Choroid plexus epithelial cell (primary cell): ENCODE measurements around the gene HLCS.
A peak's percentile ranks its signal among the peaks of the same experiment; 100 is the strongest.
"Not testable (repeated sequence)": the region's sequence is repeated elsewhere in the genome, so short reads cannot be mapped to it uniquely, and the experiment has no call there.

ENCODE experiments used
- DNase-seq: peaks from one replicate; pipeline ENCODE4 v3.0.0-alpha.2; 2010; ENCODE audit warnings: low read depth
- H3K4me3 ChIP-seq: 2 replicates; pipeline ENCODE4 v1.5.1; 2011; ENCODE audit warnings: low read depth, mild to moderate bottlenecking, control low read depth, low read length, moderate library complexity
- CTCF ChIP-seq: conservative IDR thresholded peaks from 2 replicates; pipeline ENCODE4 v1.5.1; 2011; ENCODE audit warnings: low read depth, mild to moderate bottlenecking, control low read depth, inconsistent platforms, low read length, moderate library complexity

HLCS gene

GRCh38 chr21:36966066-36966820 is at the start of gene HLCS:
Gene HLCS, minus strand, starts transcription at chr21:36966669. Its CDS starts 31 bp downstream, at chr21:36966638.
- peak within 1 kb of the TSS; percentile 68 for H3K4me3 ChIP-seq
- DNase-seq, result peak; percentile 39

DNA sequence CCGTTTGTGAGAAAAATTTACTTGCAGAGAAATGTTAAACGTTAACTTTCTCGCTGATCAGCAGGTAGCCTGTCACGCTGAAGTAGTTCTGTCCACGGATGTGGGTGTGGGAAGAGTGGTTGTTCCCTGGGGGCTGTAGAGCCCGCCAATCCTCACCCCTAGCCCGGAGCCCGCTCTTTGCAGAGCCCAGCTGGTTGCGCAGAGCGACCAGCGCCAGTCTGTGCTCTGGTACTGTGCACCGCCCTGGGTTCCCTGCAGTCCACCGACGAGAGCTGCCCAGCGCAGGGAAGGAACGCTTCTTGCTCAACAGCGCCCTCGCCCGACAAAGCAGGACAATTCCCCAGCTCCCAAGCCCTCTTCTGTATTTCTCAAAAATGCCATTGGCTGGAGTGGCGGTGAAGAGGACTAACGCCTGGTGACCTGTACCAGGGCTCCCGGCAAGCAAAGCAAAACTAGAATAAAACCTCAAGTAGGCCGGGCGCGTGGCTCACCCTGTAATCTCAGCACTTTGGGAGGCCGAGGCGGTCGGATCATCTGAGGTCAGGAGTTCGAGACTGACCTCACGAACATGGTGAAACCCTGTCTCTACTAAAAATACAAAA is 43.4 kb upstream of the HLCS start:
- H3K4me3 ChIP-seq, result peak overlapping the region; percentile 51
- peak; percentile 91 for DNase-seq

More at GRCh38 chr21:36966066-36966820, at the start of gene HLCS:
- TF ChIP-seq CTCF, result peak; percentile 24

DNA sequence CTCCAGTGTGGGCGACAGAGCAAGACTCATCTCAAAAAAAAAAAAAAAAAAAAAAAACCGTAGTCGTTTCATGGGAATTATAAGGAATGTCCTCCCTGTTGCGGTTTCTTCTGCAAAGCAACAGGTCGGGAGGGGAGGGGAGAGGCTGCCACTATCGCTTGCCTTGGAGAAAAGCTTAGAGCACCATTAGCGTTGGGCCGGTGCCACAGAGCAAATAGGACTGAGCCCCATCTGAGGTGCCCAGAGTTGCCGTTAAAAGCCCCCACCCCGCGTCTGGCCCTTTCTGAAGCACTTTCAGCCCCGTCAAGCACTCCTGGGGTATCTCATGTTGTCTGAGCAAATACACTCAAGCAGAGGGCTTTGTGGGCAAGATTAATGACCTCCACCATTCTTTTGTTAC is 42.3 kb upstream of the HLCS start:
- no peak for TF ChIP-seq CTCF
- no peak overlapping the region for H3K4me3 ChIP-seq
- no peak for DNase-seq

More for the DNA sequence above, 43.4 kb upstream of the HLCS start:
- TF ChIP-seq CTCF, result peak; percentile 95

GRCh38 chr21:37006486-37007291 is 40.2 kb upstream of the HLCS start, which contains the start of gene RIPPLY3:
Gene RIPPLY3, plus strand, starts transcription at chr21:37006702. Its CDS starts 71 bp downstream, at chr21:37006773.
- H3K4me3 ChIP-seq, result peak within 1 kb of the TSS; percentile 47
- DNase-seq, result peak; percentile 34

GRCh38 chr21:37005548-37006485 is 39.3 kb upstream of the HLCS start:
- DNase-seq, result no peak
- H3K4me3 ChIP-seq, result peak overlapping the region; percentile 47
- no peak for TF ChIP-seq CTCF

More at GRCh38 chr21:37006486-37007291, 40.2 kb upstream of the HLCS start, which contains the start of gene RIPPLY3:
- TF ChIP-seq CTCF, result no peak

GRCh38 chr21:37003917-37004316 is 37.4 kb upstream of the HLCS start:
- not testable (repeated sequence) for DNase-seq, H3K4me3 ChIP-seq

DNA sequence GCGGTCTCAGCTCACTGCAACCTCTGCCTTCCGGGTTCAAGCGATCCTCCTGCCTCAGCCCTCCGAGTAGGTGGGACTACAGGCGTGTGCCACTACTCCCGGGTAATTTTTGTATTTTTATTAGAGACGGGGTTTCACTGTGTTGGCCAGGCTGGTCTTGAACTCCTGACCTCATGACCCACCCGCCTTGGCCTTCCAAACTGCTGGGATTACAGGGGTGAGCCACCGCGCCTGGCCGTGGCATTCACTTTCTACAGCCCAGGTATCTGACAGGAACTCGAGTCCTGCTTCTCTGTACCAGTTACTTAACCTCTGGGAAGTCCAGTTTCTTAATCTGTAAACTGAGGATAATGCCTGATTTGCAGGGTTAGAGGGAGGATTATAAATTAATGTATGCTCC is 36.4 kb upstream of the HLCS start:
- not testable (repeated sequence) for DNase-seq, H3K4me3 ChIP-seq
